DLD1 (cell line): ENCODE data around the gene AIFM3.
"Not testable (repeated sequence)": the region's sequence is repeated elsewhere in the genome, so short reads cannot be mapped to it uniquely, and the experiment has no call there.

Experiments used
- in situ Hi-C: cut with HindIII; loops from 2 replicates; pipeline ENCODE4 v1.10.0; 2017; ENCODE audit warnings: low sequenced_read_pairs

Gene AIFM3

GRCh38 chr22:20972014-20972694 lies 5.1 kb downstream of the AIFM3 start:
- in situ Hi-C loops: not testable (repeated sequence)

GRCh38 chr22:20972933-20973577 lies 6.0 kb downstream of the AIFM3 start:
- in situ Hi-C loops: no loop called here

- in situ Hi-C loops: no loop called here
Observed at GRCh38 chr22:20973634-20974286, 6.7 kb downstream of the AIFM3 start.

- in situ Hi-C loops: no loop called here
Observed at GRCh38 chr22:20974336-20974955, 7.4 kb downstream of the AIFM3 start.

GRCh38 chr22:20975541-20976290 lies 8.7 kb downstream of the AIFM3 start:
- in situ Hi-C loops: no loop called here

GRCh38 chr22:20976291-20976877 lies 9.3 kb downstream of the AIFM3 start:
- in situ Hi-C loops: no loop called here

- in situ Hi-C loops: no loop called here
Observed at GRCh38 chr22:20977019-20977418, 10.0 kb downstream of the AIFM3 start.

- in situ Hi-C loops: no loop called here
Observed at GRCh38 chr22:20977516-20978170, 10.6 kb downstream of the AIFM3 start.

- in situ Hi-C loops: no loop called here
Observed at GRCh38 chr22:20978419-20978818, 11.4 kb downstream of the AIFM3 start.

GRCh38 chr22:20979243-20979809 lies 12.3 kb downstream of the AIFM3 start:
- in situ Hi-C loops: no loop called here

GRCh38 chr22:20979940-20980453 lies 12.9 kb downstream of the AIFM3 start:
- in situ Hi-C loops: no loop called here

- in situ Hi-C loops: no loop called here
Observed at GRCh38 chr22:20980523-20980922, 13.5 kb downstream of the AIFM3 start.

GRCh38 chr22:20980938-20981722 lies 14.1 kb downstream of the AIFM3 start:
- in situ Hi-C loops: no loop called here

GRCh38 chr22:20981787-20982562 lies 14.9 kb downstream of the AIFM3 start, which contains the start of gene LZTR1:
LZTR1 (plus strand) TSS chr22:20982297; CDS start chr22:20982372, 75 bp downstream.
- in situ Hi-C loops: no loop called here

GRCh38 chr22:20982563-20982882 lies 15.5 kb downstream of the AIFM3 start:
- in situ Hi-C loops: no loop called here

GRCh38 chr22:20983081-20983771 lies 16.2 kb downstream of the AIFM3 start:
- in situ Hi-C loops: no loop called here

GRCh38 chr22:20985720-20986119 lies 18.7 kb downstream of the AIFM3 start:
- in situ Hi-C loops: no loop called here
